K562 (cell line): ENCODE data around the gene WDR70. TPM values are rescaled to one million over a fixed set of nuclear protein-coding genes. Genes with fewer than 3 reads are reported as not detected.

ENCODE experiments used
- CBX1 ChIP-seq: sonication (generic); IDR thresholded peaks from 2 replicates; pipeline ENCODE4 v1.6.1; 2016; ENCODE audit warnings: antibody characterized with exemption, low read depth, mild to moderate bottlenecking
- CHD2 ChIP-seq: IDR thresholded peaks from 2 replicates; pipeline ENCODE4 v1.6.1; 2011; ENCODE audit warnings: low read depth, low read length
- ETV6 ChIP-seq, 3 experiments: fragments of 150-350 bp in 1 of 3; sonication (generic) in 1 of 3; formaldehyde crosslinking in 1 of 3; IDR thresholded peaks; 2 replicates each; pipeline versions ENCODE4 v1.6.1 to v1.8.0; 2014 to 2022; ENCODE audit warnings: borderline replicate concordance in 2 of 3, low read depth in 2 of 3, antibody characterized with exemption in 1 of 3, low read length in 1 of 3, mild to moderate bottlenecking in 1 of 3, missing genetic modification reagents in 1 of 3
- HEY1 ChIP-seq: fragments of 250-450 bp; sonication (Bioruptor Pico); IDR thresholded peaks from 2 replicates; pipeline ENCODE4 v1.5.0; 2020; ENCODE audit warnings: mild to moderate bottlenecking, moderate library complexity, borderline replicate concordance
- KAT2B ChIP-seq: IDR thresholded peaks from one replicate; pipeline ENCODE4 v1.6.1; 2012; ENCODE audit warnings: low read depth, mild to moderate bottlenecking, control low read depth, inconsistent platforms, low read length, moderate library complexity
- MBD2 ChIP-seq: sonication (generic); IDR thresholded peaks from 2 replicates; pipeline ENCODE4 v1.6.1; 2016; ENCODE audit warnings: low read depth, borderline replicate concordance
- MEIS2 ChIP-seq: fragments of 450-650 bp; IDR thresholded peaks from 2 replicates; pipeline ENCODE4 v1.6.1; 2014; ENCODE audit warnings: mild to moderate bottlenecking; ENCODE audit not compliant: partially characterized antibody
- NR4A1 ChIP-seq, 2 experiments: fragments of 250-450 bp in 1 of 2; fragments of 450-650 bp in 1 of 2; sonication (Bioruptor Pico) in 1 of 2; IDR thresholded peaks; 2 replicates each; pipeline versions ENCODE4 v1.4.0 to v1.6.1; 2016 to 2020; ENCODE audit warnings: mild to moderate bottlenecking in 2 of 2, missing compliant biosample characterization in 1 of 2, missing genetic modification characterization in 1 of 2, moderate library complexity in 1 of 2
- POLR2AphosphoS5 ChIP-seq: IDR thresholded peaks from 2 replicates; pipeline ENCODE4 v1.6.1; 2011; ENCODE audit warnings: mild to moderate bottlenecking, low read depth, low read length, moderate library complexity; ENCODE audit not compliant: control insufficient read depth, insufficient read depth
- RBM22 ChIP-seq: fragments of 200-400 bp; formaldehyde crosslinking; IDR thresholded peaks from 2 replicates; pipeline ENCODE4 v1.6.1; 2018; ENCODE audit warnings: low read length, low read depth; ENCODE audit not compliant: poor library complexity, severe bottlenecking
- SREBF1 ChIP-seq: fragments of 150-350 bp; IDR thresholded peaks from 2 replicates; pipeline ENCODE4 v1.6.1; 2014; ENCODE audit warnings: antibody characterized with exemption, low read depth, low read length, borderline replicate concordance
- SRSF7 ChIP-seq: fragments of 200-400 bp; formaldehyde crosslinking; optimal IDR thresholded peaks from 2 replicates; pipeline ENCODE3; 2017; ENCODE audit warnings: mild to moderate bottlenecking, low read depth, low read length
- TFAM ChIP-seq: fragments of 250-450 bp; sonication (Bioruptor Pico); conservative IDR thresholded peaks from 2 replicates; pipeline ENCODE4 v1.5.0; 2021; ENCODE audit warnings: mild to moderate bottlenecking, moderate library complexity
- THRAP3 ChIP-seq: fragments of 450-650 bp; IDR thresholded peaks from 2 replicates; pipeline ENCODE4 v1.6.1; 2016; ENCODE audit warnings: mild to moderate bottlenecking, inconsistent platforms, borderline replicate concordance
- TOE1 ChIP-seq, 2 experiments: fragments of 450-650 bp in 1 of 2; sonication (generic) in 1 of 2; formaldehyde crosslinking in 1 of 2; IDR thresholded peaks; 2 replicates each; pipeline versions ENCODE4 v1.7.1 to v1.8.0; 2016 to 2022; ENCODE audit warnings: borderline replicate concordance in 2 of 2, mild to moderate bottlenecking in 2 of 2, antibody characterized with exemption in 1 of 2, inconsistent platforms in 1 of 2, low read depth in 1 of 2, missing genetic modification reagents in 1 of 2, moderate library complexity in 1 of 2
- TRIM28 ChIP-seq: fragments of 450-650 bp; IDR thresholded peaks from 2 replicates; pipeline ENCODE4 v1.6.1; 2017
- ZNF174 ChIP-seq: fragments of 250-450 bp; sonication (Bioruptor Pico); IDR thresholded peaks from 2 replicates; pipeline ENCODE4 v1.4.0; 2020; ENCODE audit warnings: mild to moderate bottlenecking
- ZNF217 ChIP-seq: sonication (generic); formaldehyde crosslinking; IDR thresholded peaks from 2 replicates; pipeline ENCODE4 v1.8.0; 2022; ENCODE audit warnings: mild to moderate bottlenecking, missing genetic modification reagents
- ZNF232 ChIP-seq: sonication (generic); formaldehyde crosslinking; IDR thresholded peaks from 2 replicates; pipeline ENCODE4 v1.8.0; 2022; ENCODE audit warnings: mild to moderate bottlenecking, missing genetic modification reagents
- ZNF445 ChIP-seq: fragments of 250-450 bp; sonication (Bioruptor Pico); IDR thresholded peaks from 2 replicates; pipeline ENCODE4 v1.4.0; 2020; ENCODE audit warnings: low read depth, mild to moderate bottlenecking, moderate library complexity
- polyA plus RNA-seq, 8 experiments: library from polyadenylated mRNA; depleted of rRNA in 4 of 8; stranded (reverse) in 5 of 8; unstranded in 3 of 8; fragments of >200 nt; fragmentation: Nextera tagmentation in 2 of 8; fragmentation: Illumina TruSeq in 1 of 8; extraction: Ambion mirVana in 2 of 8; extraction: Trizol in 1 of 8; gene quantifications; 2 replicates each; pipeline versions ENCODE4 v1.2.1 to v1.2.3, GENCODE V29; 2011 to 2014; ENCODE audit warnings: inconsistent platforms in 1 of 8, missing spikeins in 1 of 8
- total RNA-seq, 7 experiments: library from RNA; depleted of rRNA in 6 of 7; stranded (reverse); fragments of >200 nt in 6 of 7; fragmentation: Illumina TruSeq in 2 of 7; extraction: Trizol in 2 of 7; gene quantifications; 2 replicates each; pipeline versions ENCODE4 v1.2.1 to v1.2.3, GENCODE V29; 2011 to 2021; ENCODE audit warnings: low replicate concordance in 1 of 7
- TF ChIP-seq, protein P1 (sequence below): sonication (generic); formaldehyde crosslinking; IDR thresholded peaks from 2 replicates; pipeline ENCODE4 v1.8.1; 2023; ENCODE audit warnings: mild to moderate bottlenecking, missing genetic modification reagents
- TF ChIP-seq, protein P2 (sequence below): sonication (generic); formaldehyde crosslinking; IDR thresholded peaks from 2 replicates; pipeline ENCODE4 v1.8.0; 2022; ENCODE audit warnings: mild to moderate bottlenecking, missing genetic modification reagents, borderline replicate concordance
- TF ChIP-seq, protein P3 (sequence below), 2 experiments: fragments of 450-650 bp in 1 of 2; sonication (generic) in 1 of 2; formaldehyde crosslinking in 1 of 2; IDR thresholded peaks in 1 of 2; conservative IDR thresholded peaks in 1 of 2; 2 replicates each; pipeline versions ENCODE4 v1.6.1 to v1.8.1; 2016 to 2023; ENCODE audit warnings: mild to moderate bottlenecking in 2 of 2, moderate library complexity in 2 of 2, inconsistent platforms in 1 of 2, missing genetic modification reagents in 1 of 2

Gene WDR70
- total and polyA plus RNA-seq, 9 of the 15 experiments (the other 6 are each of a cell fraction or from before 2014, with no cell fraction given), result 16.8 to 46.6 (median 38.8) TPM

DNA sequence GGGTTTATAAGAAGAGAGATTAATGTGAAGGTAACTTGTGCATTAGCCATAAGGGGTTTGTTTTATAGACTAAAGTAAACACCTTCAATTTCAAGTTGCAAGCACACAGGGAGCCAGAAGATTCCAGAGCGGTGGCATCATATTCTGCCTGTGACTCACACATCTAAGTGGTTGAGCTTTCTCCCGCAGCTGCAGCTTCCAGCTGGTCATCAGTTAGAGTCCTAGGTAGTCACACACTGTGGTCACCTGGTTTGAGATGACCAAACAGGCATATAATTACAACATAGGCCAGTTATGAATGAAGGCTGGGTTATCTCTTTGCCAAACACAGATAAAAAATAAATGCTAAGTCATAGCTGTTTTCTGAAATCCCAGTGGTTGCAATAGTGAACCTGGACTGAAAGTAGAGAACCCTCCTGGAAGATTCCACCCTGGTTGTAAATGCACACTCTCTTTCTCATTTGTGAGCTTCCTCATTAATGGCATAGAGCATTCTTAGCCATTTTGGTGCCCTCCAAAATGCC lies 289.5 kb downstream of the WDR70 start (continued):
- TF ChIP-seq ZNF217 (CRISPR knock-in tag), result no peak
- TF ChIP-seq ZNF445, result no peak
- TF ChIP-seq POLR2AphosphoS5, result peak; percentile 51; the same call in 1 of the 2 replicates
- TF ChIP-seq CHD2, result no peak
- TF ChIP-seq ZNF232 (CRISPR knock-in tag), result no peak
- TF ChIP-seq, protein P1, sequence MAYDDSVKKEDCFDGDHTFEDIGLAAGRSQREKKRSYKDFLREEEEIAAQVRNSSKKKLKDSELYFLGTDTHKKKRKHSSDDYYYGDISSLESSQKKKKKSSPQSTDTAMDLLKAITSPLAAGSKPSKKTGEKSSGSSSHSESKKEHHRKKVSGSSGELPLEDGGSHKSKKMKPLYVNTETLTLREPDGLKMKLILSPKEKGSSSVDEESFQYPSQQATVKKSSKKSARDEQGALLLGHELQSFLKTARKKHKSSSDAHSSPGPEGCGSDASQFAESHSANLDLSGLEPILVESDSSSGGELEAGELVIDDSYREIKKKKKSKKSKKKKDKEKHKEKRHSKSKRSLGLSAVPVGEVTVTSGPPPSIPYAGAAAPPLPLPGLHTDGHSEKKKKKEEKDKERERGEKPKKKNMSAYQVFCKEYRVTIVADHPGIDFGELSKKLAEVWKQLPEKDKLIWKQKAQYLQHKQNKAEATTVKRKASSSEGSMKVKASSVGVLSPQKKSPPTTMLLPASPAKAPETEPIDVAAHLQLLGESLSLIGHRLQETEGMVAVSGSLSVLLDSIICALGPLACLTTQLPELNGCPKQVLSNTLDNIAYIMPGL (CRISPR knock-in tag), result no peak
- TF ChIP-seq HEY1 (CRISPR knock-in tag), result no peak
- no peak for TF ChIP-seq RBM22
- TF ChIP-seq TRIM28, result no peak
- TF ChIP-seq, protein P2, sequence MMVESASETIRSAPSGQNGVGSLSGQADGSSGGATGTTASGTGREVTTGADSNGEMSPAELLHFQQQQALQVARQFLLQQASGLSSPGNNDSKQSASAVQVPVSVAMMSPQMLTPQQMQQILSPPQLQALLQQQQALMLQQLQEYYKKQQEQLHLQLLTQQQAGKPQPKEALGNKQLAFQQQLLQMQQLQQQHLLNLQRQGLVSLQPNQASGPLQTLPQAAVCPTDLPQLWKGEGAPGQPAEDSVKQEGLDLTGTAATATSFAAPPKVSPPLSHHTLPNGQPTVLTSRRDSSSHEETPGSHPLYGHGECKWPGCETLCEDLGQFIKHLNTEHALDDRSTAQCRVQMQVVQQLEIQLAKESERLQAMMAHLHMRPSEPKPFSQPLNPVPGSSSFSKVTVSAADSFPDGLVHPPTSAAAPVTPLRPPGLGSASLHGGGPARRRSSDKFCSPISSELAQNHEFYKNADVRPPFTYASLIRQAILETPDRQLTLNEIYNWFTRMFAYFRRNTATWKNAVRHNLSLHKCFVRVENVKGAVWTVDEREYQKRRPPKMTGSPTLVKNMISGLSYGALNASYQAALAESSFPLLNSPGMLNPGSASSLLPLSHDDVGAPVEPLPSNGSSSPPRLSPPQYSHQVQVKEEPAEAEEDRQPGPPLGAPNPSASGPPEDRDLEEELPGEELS (CRISPR knock-in tag), result no peak
- TF ChIP-seq MBD2, result no peak
- TF ChIP-seq KAT2B, result no peak
- TF ChIP-seq SREBF1, result no peak
- peak; percentile 48 for TF ChIP-seq MEIS2
- TF ChIP-seq ETV6 (IDR thresholded peaks at IDR 0.05; ENCODE audit: borderline replicate concordance in 1 of 2, low read depth in 2 of 2, low read length in 1 of 2), result no peak
- TF ChIP-seq ETV6 (CRISPR knock-in tag; IDR thresholded peaks at IDR 0.05; ENCODE audit: borderline replicate concordance), result no peak
- TF ChIP-seq ZNF174, result no peak
- no peak for TF ChIP-seq TFAM
- TF ChIP-seq NR4A1 (CRISPR knock-in tag; IDR thresholded peaks at IDR 0.05), result no peak
- no peak for TF ChIP-seq NR4A1 (tag; IDR thresholded peaks at IDR 0.05)
- TF ChIP-seq CBX1, result no peak
- no peak for TF ChIP-seq THRAP3
- peak; percentile 38; the same call in 1 of the 2 replicates for TF ChIP-seq TOE1 (IDR thresholded peaks at IDR 0.05; ENCODE audit: borderline replicate concordance)
- no peak for TF ChIP-seq TOE1 (CRISPR knock-in tag; IDR thresholded peaks at IDR 0.05; ENCODE audit: borderline replicate concordance, low read depth)
- TF ChIP-seq SRSF7, result no peak
- TF ChIP-seq, protein P3, sequence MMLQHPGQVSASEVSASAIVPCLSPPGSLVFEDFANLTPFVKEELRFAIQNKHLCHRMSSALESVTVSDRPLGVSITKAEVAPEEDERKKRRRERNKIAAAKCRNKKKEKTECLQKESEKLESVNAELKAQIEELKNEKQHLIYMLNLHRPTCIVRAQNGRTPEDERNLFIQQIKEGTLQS (IDR thresholded peaks at IDR 0.05), result peak; percentile 96
- TF ChIP-seq, protein P3 (CRISPR knock-in tag; conservative IDR thresholded peaks at IDR 0.05), result peak; percentile 89
